EL (cell line): ENCODE data around the gene COMT.
"Not testable (repeated sequence)": the region's sequence is repeated elsewhere in the genome, so short reads cannot be mapped to it uniquely, and the experiment has no call there.

Experiments
- DNase-seq: peaks from one replicate; pipeline ENCODE4 v3.0.0-alpha.2; 2016

The COMT gene

DNA sequence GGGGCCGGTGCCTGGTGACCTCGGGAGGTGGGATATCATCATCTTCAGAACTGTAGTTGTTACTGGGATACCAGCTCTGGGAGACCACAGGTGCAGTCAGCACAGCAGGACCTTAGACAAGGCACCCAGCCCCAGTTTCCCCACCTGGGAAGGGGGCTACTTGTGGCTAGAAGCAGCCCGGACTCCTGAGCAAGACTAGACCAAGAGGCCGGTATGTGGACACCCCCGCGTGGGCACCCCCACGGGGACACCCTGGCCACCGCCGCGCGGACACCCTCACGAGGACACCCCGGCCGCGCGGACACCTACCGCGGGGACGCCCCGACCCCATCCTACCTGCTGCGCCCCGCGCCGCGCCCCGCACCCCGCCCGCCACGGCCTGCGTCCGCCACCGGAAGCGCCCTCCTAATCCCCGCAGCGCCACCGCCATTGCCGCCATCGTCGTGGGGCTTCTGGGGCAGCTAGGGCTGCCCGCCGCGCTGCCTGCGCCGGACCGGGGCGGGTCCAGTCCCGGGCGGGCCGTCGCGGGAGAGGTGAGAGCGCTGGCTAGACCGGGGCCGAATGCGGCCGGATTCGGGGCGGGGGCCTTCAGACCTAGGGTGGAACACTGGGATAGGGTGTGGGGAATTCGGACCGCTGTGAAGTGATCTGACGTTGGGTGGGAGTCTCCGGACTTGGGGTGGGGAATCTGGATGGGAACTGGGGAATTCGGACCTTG is at the start of gene COMT, which contains the start of gene TXNRD2:
COMT (plus strand) TSS at position 408 of the 718 bp plus-strand sequence. CDS start 20,755 bp downstream, outside the sequence.
TXNRD2 (minus strand) TSS at position 454 of the 718 bp plus-strand sequence; CDS start at position 439, 15 bp downstream.
- peak; percentile 73 for DNase-seq

DNA sequence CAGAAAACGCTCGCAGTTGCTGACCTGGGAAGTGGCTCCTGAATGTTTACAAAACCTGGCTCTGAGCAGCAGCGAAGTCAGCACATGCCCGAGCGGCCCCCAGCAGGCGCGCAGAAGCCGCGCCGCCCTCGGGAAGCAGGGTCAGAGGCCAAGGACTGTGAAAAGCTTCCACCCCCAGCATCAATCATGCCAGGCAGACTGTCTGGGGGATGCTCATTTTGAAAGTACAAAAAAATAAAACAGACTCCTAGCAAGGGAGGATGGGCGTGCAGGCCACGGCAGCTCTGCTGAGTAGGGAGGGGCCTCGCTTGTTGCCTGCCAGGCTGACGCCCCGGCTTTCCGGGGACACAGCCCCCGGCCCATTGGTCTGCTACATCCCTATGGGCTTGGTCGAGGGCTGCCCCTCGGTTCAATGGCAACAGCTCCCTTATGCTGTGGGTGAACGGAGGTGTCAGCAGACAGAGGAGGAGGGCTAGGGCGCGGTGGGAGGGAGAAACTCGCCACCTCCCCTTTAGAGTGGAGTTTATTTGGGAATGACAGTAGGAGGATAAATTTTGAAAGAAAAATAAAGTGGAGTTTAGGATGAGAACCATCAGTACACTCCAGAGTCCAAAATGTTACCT is 49.2 kb upstream of the COMT start:
- no peak for DNase-seq

DNA sequence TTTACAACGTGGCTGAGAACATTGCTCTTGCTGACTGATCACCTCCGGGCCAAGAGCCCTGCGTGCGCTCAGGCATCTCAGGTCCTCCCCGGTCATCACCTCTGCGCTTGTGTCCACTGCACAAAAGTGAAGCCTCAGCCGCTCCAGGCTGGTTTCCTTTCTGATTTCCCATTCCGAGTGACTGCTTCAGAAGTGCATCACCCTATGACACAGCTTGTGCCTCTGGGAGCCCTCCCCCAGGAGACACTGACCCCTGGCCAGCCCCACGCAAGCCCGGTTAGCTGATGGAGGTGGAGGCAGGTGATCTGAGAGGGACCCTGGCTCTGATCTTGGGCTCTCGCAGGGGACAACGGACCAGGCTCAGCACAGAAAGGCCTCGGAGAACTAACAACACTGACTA is 48.6 kb upstream of the COMT start:
- no peak for DNase-seq

DNA sequence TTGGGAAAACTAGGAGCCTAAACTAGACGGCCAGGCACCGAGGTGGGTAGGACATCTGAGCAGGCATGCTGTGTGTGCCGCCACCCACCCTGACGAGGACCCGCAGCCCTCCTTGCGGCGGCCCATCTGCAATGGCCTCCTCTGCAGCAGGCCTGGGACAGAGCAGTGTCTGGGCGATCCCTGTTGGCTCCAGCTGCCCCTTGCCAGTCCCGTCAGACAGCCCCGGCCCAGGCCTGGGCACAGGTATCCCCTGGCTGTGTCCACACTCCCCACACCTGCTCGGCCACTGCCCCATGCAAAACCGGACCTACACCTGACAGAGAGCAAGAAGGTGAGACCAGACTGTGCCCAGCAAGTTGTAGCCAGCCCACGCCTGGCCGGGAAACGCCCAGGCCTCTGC is 48.2 kb upstream of the COMT start:
- no peak for DNase-seq

DNA sequence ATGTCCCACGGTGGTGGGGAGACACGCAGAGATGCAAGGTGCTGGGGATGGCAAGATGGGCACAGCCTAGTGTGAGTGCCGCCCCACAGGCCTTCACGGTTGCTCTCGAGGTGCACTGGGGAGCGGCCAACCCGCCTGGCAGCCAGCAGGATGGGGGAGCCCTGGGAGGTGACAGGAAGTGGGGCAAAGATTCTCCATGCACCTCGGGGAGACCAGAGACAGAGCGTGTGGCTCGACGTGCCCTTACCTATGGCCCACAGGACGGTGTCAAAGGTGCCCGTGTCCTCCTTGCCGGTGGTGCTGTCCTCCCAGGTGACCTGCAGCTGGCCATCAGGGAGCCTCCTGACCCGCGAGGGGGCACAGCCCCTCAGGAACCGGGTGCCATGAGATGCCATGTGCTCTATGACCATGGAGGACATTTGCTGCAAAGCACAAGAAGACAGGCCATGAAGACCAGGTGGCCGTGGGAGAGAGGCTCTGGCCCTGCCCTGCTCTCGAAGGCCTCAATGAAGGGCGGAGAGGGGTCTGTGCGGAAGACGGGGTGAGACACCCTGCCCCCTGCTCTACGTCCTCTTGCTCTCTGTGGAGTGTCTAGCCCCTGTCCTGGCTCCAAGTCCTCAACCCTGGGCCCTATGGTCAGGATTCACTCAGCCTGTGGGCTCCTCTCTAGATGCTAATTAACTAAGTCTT is 46.3 kb upstream of the COMT start:
- no peak for DNase-seq

DNA sequence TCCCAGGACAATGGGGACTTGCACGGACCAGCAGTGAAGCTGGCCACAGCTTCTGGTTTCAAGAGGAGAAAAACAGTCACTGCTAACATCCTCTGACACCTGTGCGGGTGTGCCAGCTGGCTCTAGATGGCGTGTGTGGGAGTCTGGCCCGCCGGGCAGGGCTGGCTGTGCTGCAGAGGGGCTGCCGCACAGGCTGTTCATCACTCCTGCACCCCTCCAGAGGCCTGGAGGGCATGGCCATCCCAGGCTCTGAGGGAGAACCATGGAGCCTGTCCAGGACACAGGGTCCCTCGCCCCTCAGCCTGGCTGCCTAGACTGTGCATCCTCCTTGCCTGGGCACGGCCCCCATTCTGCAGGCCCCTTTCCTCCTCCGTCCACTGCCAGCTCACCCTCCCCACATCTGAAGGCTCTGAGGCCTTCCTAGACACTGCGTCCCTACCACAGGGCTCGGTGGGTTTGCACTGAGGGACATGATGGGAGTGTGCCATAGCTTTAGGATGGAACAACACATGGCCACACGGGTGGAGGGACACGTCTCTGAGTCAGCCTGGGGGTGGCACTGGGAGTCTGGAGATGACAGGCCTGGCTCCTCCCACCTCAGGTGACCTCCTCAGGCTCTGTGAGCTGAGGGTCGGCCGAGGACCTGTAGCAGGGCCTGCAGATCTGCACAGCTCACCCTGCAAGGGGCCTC is 44.8 kb upstream of the COMT start:
- no peak for DNase-seq

DNA sequence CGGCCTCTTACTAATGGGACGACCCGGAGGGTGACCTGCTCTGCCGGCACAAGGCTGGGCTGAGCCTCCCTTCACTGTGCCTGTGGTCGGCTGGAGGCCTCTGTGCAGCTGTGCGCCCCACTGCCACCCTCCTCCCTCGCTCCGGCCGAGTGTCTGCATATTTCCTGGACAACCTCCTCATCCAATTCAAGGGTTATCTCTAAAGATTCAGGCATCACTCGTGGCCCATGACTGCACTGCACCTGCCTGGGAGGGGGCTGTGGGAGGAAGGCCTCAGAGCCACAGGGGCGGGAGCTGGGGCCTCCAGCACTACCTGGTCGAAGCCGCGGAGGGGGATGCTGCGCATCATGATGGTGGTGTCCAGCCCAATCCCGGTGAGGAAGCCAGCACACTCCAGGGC is 43.8 kb upstream of the COMT start:
- DNase-seq = no peak

DNA sequence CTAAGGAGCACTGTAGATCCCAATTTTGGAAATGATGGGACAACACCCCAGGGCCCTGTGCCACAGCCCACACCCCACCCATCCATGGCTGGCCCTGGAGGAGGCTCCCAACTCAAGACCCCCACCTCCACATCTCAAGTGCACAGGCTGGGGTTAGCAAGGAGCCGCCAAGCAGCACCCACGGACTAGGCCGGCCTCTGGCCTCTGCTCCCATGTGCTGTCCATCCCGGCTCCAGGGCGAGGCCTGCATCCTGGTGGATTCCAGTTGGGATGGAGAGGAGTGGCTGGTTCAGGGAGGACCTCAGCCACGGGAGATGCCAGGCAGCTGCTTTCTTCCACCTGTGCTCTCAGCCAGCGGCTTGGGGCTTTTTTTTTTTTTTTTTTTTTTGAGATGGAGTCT is 43.4 kb upstream of the COMT start:
- DNase-seq = no peak

DNA sequence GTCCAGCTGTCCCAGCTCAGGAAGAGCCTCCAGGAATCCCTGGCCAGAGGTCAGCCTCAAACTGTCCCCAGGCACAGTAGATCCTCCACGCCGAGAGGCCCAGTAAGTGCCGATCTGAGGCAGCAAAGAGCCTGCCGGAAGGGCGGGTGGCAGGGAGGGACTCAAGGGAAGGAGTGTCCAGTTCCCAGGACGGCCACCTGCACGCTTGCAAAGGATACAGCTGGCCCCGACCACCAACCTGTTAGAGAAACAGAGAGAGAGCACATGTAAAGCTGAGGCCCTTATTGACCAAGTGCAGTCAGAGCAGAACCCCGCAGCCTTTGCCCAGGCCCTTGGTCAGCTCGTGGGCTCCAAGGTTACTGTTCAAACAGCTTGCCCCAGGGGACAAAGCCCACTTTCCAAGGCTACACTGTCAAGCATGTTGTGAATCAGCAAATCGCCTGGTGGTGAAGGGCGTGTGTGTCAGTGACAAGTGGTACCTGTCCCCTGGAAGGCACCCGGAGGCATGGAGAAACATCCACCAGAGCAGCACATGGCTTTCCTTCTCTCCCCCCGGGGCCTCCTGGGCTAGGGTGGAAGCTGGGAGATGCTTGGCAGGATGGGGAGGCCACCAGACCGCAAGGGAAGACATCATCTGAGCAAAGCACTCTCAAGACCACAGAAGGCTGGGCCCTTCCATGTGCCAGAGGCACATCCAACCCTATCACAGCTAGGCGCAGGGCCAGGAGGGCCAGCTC is 42.6 kb upstream of the COMT start:
- DNase-seq = no peak

DNA sequence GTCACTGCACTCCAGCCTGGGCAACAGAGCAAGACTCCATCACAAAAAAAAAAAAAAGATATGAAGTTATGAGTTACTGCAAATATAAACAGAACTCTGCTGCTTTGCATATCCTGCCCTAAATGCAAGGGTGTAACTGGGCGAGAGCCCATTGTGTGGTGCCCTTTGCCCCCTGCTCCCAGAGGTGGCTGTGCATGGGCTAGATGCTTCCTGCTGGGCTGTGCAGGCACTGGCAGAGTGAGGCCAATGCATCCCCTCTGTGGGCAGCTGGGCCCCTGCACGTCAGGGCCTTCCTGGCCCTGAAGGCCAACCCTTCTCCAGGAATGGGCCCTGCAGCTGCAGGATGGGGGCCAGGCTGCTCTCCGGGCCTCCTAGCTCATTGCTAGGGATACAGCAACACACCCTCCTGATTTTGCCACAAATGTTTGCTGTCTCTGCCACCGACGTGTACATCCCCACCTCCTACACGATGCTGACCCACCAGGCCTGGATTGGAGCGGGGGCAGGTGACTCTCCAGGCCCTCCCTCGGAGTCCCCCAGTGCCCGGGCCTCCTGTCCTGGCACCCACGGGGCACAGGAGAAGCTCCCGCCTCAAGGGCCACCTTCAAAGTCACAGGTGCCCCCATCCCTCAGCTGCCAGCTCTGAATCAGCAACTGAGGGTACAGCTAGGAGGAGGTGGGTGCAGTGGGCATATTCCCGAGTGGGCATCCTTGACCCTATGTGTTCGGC is 40.7 kb upstream of the COMT start:
- no peak for DNase-seq

DNA sequence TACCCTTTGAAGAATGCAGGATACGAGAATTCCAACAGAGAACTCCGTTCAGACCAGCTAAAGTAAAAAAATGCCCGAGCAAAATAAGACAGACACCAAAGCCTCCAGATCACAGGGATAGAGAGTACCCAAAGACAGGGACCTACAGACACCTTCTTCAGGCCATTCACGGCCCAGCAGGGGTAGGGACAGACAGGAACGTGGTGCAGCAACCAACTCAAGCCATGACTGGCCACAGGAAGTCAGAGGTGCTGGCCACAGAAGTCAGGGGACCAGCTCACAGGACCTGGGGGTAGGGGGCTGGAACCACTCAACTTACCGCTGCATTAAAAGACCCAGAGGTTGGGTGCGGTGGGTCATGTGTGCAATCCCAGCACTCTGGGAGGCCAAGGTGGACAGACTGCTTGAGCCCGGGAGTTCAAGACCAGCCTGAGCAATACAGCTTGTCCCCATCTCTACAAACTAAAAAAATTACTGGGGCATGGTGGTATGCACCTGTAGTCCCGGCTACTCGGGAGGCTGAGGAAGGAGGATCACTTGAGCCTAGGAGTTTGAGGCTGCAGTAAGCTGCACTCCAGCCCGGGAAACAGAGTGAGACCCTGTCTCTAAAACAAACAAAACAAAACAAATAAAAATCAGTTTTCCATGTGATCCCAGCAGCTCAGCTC is 39.9 kb upstream of the COMT start:
- no peak for DNase-seq

DNA sequence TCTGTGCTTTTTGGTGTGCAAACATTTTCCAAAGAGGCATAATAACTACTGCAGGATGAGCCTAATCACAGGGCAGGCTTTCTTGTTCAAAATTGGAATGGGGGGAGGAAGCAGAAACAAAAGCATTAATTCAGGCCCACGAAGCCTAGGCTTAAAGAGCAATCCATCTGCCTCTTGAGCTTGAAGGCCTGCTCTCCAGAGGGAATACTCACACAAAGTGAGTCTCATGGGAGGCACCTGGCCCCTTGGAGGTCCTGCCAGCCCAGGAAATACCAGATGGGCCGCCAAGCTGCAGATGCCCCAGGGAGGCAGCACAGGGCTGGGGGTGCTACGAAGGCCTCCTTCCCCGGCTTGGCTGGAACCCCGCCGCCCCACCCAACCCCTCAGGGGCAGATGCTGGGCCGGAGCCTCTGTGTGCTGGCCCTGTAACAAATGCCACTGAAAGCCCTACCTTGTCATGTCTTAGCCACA is 39.3 kb upstream of the COMT start:
- no peak for DNase-seq

DNA sequence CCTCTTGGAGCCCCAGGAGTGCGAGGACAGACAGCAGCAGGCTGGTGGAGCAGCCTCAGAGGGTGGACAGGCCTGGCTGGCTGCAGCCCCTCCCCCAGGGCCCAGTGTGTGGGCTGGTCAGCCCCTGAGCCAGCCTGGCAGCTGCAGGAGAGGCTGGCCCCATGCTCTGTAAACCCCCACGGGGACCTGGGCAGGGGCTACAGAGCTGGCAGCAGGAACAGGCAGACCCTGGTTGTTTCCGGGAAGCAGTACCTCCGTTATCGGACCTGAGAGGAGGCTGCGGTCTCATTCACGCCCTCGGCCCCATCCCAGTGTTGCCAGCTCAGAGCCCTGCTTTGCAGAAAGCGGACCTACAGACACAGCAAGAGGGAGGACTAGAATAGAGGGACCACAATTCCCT is 38.5 kb upstream of the COMT start:
- no peak for DNase-seq

DNA sequence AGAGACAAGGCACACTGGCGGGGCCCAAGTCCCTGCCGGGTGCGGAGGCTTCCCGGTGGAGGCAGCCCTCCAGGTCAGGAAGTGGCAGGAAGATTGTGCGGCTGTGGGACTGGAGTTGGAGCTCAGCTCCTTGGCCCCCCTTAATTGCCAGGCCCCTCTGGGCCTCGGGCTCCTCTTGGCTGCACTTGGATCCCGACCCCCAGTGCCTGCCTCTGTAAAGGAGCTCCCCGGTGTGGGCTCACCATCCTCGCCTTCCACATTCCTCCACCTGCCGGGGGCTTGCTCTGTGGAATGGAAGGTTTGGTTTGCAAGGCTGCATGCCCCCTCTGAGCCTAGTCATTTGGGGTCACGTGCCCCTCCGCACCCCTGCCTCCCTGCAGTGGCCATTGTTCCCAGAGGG is 38.1 kb upstream of the COMT start:
- no peak for DNase-seq

DNA sequence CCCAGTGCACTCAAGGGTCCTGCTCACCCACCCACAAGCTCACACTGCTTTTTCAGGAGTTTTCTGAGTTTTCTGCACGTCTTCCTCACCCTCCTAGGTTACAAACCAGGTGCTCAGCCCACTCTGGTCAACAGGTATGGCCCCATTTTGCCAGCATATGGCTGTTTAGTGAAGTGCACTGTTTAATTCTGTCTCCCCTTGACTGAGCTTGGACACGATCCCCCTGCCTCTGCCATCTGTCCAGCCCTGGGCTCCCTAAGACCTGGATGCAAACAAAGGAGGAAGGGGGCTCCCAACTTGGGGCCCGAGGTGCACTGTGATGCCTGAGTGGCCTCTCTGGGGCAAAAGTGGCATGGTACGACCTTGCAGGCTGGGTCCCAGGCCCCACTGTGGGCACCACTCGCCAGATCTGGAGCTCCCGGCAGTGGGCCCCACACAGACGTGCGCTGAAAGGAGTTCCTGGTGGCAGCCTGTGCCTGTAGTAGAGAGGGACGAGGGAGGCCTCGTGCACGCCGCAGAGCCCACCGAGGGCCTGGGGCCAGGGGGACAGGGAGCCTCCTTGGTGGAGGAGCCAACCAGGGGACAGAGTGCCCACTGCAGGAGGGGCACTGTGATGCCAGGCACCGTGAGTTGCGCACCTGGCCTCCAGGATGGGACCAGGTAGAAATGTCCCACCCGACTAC is 37.3 kb upstream of the COMT start:
- DNase-seq = no peak

DNA sequence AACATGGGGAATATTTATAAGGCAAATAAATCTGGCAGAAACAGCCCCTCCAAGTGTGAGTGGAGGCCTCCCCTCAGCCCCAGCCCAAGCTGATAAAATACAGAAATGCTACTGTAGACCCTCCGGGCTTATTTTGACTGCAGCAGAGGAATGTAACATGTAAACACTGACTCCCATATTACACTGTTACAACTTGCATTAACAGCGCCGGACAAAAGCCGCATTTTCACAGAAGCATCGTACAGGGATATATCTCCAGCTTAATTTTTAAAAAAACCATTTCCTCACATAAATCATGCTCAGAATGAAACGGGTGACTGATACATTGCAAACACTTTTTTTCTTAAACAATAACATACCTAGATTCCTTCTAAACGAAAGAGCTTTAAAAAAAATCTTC is 36.6 kb upstream of the COMT start:
- no peak for DNase-seq

DNA sequence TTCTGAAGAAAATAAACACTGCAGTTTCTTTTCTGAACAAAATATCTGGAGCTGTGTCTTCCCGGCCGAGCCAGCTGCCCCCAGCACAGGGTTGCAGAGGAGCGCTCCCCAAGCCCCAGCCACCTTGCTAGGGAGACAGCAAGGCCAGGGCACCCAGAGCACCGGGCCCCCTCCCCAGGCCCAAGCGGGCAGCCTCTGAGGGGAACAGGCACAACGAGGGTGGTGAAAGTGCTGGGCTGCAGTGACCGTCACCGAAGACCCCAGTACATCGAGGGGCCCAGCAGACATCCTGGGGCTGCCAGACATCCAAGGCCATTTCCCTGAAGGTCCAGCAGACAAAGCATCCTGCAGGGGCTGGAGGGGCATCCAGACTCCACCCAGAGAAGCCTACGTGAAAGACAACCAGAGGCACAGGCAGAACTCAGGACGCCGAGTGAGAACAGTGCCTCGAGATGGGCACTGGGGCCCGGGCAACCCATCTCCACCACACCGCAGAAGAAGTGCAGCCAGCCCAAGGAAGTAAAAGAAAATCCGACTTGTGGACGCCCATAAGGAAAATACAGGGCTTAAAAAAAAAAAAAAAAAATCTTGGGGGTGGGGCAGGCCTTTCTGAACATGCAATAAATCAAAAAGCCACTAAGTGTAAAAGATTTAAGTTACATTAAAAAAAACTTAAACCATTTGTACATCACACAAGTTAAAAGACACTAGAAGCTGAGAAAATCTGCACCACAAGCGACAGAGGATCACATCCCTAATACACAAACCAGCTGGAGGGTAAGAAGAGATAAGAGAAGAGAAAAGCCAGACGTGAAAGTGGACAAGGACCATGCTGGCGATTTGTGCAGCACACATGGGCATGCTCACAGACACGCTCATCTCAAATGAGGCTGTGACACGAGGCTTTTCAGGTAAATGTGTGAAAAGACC is 36.0 kb upstream of the COMT start:
- no peak for DNase-seq

DNA sequence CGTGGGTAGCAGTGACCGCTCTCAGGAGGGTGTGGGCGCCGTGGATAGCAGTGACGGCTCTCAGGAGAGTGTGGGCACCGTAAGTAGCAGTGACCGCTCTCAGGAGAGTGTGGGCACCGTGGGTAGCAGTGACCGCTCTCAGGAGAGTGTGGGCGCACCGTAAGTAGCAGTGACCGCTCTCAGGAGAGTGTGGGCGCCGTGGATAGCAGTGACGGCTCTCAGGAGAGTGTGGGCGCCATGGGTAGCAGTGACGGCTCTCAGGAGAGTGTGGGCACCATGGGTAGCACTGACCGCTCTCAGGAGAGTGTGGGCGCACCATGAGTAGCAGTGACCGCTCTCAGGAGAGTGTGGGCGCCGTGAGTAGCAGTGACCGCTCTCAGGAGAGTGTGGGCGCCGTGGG is 34.7 kb upstream of the COMT start:
- not testable (repeated sequence) for DNase-seq

DNA sequence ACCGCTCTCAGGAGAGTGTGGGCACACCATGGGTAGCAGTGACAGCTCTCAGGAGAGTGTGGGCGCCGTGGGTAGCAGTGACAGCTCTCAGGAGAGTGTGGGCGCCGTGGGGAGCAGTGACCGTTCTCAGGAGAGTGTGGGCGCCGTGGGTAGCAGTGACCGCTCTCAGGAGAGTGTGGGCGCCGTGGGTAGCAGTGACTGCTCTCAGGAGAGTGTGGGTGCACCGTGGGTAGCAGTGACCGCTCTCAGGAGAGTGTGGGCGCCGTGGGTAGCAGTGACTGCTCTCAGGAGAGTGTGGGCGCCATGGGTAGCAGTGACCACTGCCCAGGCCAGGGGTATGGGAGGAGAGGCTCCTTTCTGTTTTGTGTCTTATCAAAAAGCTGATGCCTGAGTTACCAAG is 33.7 kb upstream of the COMT start:
- DNase-seq = not testable (repeated sequence)
